ENCODE results near the gene MVD. TPM values are rescaled to one million over a fixed set of nuclear protein-coding genes. Genes with fewer than 3 reads are reported as not detected.

Gene MVD
- polyA plus RNA-seq, 4 donors: 28.4 to 115 (median 34.9) TPM

- WGBS, 3 donors: 79 to 87% (median 83%) methylated on average over 38 to 39 of the region's 39 CpGs
- H3K27ac ChIP-seq (ENCODE audit: low read depth in 1 of 3, low read length in 2 of 3): no peak overlapping the region
- H3K4me1 ChIP-seq (ENCODE audit: control insufficient read depth in 3 of 3, insufficient read depth in 2 of 3, low read depth in 1 of 3, low read length in 2 of 3): peaks cover 0 to 2% (median 0%) of the 10 kb centered on the region in 3 donors
- peaks cover 4 to 35% (median 7%) of the 10 kb centered on the region in 3 donors for H3K36me3 ChIP-seq (ENCODE audit: control insufficient read depth in 3 of 3, insufficient read depth in 2 of 3, low read depth in 1 of 3, low read length in 3 of 3)
- H3K27me3 ChIP-seq (ENCODE audit: control insufficient read depth in 3 of 3, insufficient read depth in 3 of 3, low read length in 3 of 3): peaks cover 0 to 8% (median 0%) of the 10 kb centered on the region in 3 donors
- no peak for FAIRE-seq
- H3K9me3 ChIP-seq (ENCODE audit: control insufficient read depth in 2 of 2, insufficient read depth in 1 of 2, low read depth in 1 of 2, low read length in 1 of 2): no peaks in the 10 kb centered on the region
- DNase-seq: no peak
- no peak overlapping the region for H3K4me3 ChIP-seq (ENCODE audit: low read depth in 1 of 3, low read length in 3 of 3)
These were observed 30.7 kb upstream of the MVD start for GRCh38 chr16:88693420-88694177.

GRCh38 chr16:88692861-88693260, 30.0 kb upstream of the MVD start:
- H3K4me3 ChIP-seq (ENCODE audit: low read depth in 1 of 3, low read length in 3 of 3): no peak overlapping the region
- H3K27me3 ChIP-seq (ENCODE audit: control insufficient read depth in 3 of 3, insufficient read depth in 3 of 3, low read length in 3 of 3): peaks cover 0 to 12% (median 0%) of the 10 kb centered on the region in 3 donors
- H3K9me3 ChIP-seq (ENCODE audit: control insufficient read depth in 2 of 2, insufficient read depth in 1 of 2, low read depth in 1 of 2, low read length in 1 of 2): no peaks in the 10 kb centered on the region
- peak overlapping the region in 1 of 3 donors; percentile 27 for H3K27ac ChIP-seq (ENCODE audit: low read depth in 1 of 3, low read length in 2 of 3)
- DNase-seq (no peak), FAIRE-seq (no peak)
- peaks cover 4 to 27% (median 7%) of the 10 kb centered on the region in 3 donors for H3K36me3 ChIP-seq (ENCODE audit: control insufficient read depth in 3 of 3, insufficient read depth in 2 of 3, low read depth in 1 of 3, low read length in 3 of 3)
- 73 to 85% (median 77%) methylated on average over 10 of the region's 10 CpGs for WGBS, 3 donors
- H3K4me1 ChIP-seq (ENCODE audit: control insufficient read depth in 3 of 3, insufficient read depth in 2 of 3, low read depth in 1 of 3, low read length in 2 of 3): peaks cover 0 to 9% (median 1%) of the 10 kb centered on the region in 3 donors

- no peak overlapping the region for H3K4me3 ChIP-seq (ENCODE audit: low read depth in 1 of 3, low read length in 3 of 3)
- H3K9me3 ChIP-seq (ENCODE audit: control insufficient read depth in 2 of 2, insufficient read depth in 1 of 2, low read depth in 1 of 2, low read length in 1 of 2): no peaks in the 10 kb centered on the region
- 25 to 61% (median 38%) methylated on average over 24 to 26 of the region's 26 CpGs for WGBS, 3 donors
- peak in 1 of 2 donors; percentile 32 for DNase-seq
- H3K4me1 ChIP-seq (ENCODE audit: control insufficient read depth in 3 of 3, insufficient read depth in 2 of 3, low read depth in 1 of 3, low read length in 2 of 3): peaks cover 0 to 17% (median 2%) of the 10 kb centered on the region in 3 donors
- H3K27ac ChIP-seq (ENCODE audit: low read depth in 1 of 3, low read length in 2 of 3): peak overlapping the region in 1 of 3 donors; percentile 7
- peaks cover under 1 to 19% (median 4%) of the 10 kb centered on the region in 3 donors for H3K36me3 ChIP-seq (ENCODE audit: control insufficient read depth in 3 of 3, insufficient read depth in 2 of 3, low read depth in 1 of 3, low read length in 3 of 3)
- H3K27me3 ChIP-seq (ENCODE audit: control insufficient read depth in 3 of 3, insufficient read depth in 3 of 3, low read length in 3 of 3): peaks cover 0 to 12% (median 0%) of the 10 kb centered on the region in 3 donors
- FAIRE-seq: no peak
These were observed 29.2 kb upstream of the MVD start for GRCh38 chr16:88691924-88692560.

- peaks cover 0 to 16% (median 0%) of the 10 kb centered on the region in 3 donors for H3K27me3 ChIP-seq (ENCODE audit: control insufficient read depth in 3 of 3, insufficient read depth in 3 of 3, low read length in 3 of 3)
- peaks cover 2 to 23% (median 5%) of the 10 kb centered on the region in 3 donors for H3K4me1 ChIP-seq (ENCODE audit: control insufficient read depth in 3 of 3, insufficient read depth in 2 of 3, low read depth in 1 of 3, low read length in 2 of 3)
- WGBS, 3 donors: 83 to 91% (median 89%) methylated on average over 33 of the region's 33 CpGs
- H3K9me3 ChIP-seq (ENCODE audit: control insufficient read depth in 2 of 2, insufficient read depth in 1 of 2, low read depth in 1 of 2, low read length in 1 of 2): no peaks in the 10 kb centered on the region
- no peak overlapping the region for H3K27ac ChIP-seq (ENCODE audit: low read depth in 1 of 3, low read length in 2 of 3)
- peaks cover 0 to 12% (median 0%) of the 10 kb centered on the region in 3 donors for H3K36me3 ChIP-seq (ENCODE audit: control insufficient read depth in 3 of 3, insufficient read depth in 2 of 3, low read depth in 1 of 3, low read length in 3 of 3)
- H3K4me3 ChIP-seq (ENCODE audit: low read depth in 1 of 3, low read length in 3 of 3): no peak overlapping the region
- DNase-seq (no peak), FAIRE-seq (no peak)
These were observed 28.4 kb upstream of the MVD start for GRCh38 chr16:88691129-88691813.

GRCh38 chr16:88690341-88691128, 27.6 kb upstream of the MVD start:
- FAIRE-seq (no peak), DNase-seq (no peak)
- H3K27ac ChIP-seq (ENCODE audit: low read depth in 1 of 3, low read length in 2 of 3): no peak overlapping the region
- no peak overlapping the region for H3K4me3 ChIP-seq (ENCODE audit: low read depth in 1 of 3, low read length in 3 of 3)
- peaks cover 2 to 29% (median 5%) of the 10 kb centered on the region in 3 donors for H3K4me1 ChIP-seq (ENCODE audit: control insufficient read depth in 3 of 3, insufficient read depth in 2 of 3, low read depth in 1 of 3, low read length in 2 of 3)
- peaks cover 0 to 5% (median 0%) of the 10 kb centered on the region in 3 donors for H3K36me3 ChIP-seq (ENCODE audit: control insufficient read depth in 3 of 3, insufficient read depth in 2 of 3, low read depth in 1 of 3, low read length in 3 of 3)
- WGBS, 3 donors: 82 to 83% (median 83%) methylated on average over 21 of the region's 21 CpGs
- H3K9me3 ChIP-seq (ENCODE audit: control insufficient read depth in 2 of 2, insufficient read depth in 1 of 2, low read depth in 1 of 2, low read length in 1 of 2): no peaks in the 10 kb centered on the region
- H3K27me3 ChIP-seq (ENCODE audit: control insufficient read depth in 3 of 3, insufficient read depth in 3 of 3, low read length in 3 of 3): peaks cover 0 to 23% (median 0%) of the 10 kb centered on the region in 3 donors

- WGBS, 3 donors: 16 to 42% (median 29%) methylated on average over 27 to 28 of the region's 28 CpGs
- no peaks in the 10 kb centered on the region for H3K9me3 ChIP-seq (ENCODE audit: control insufficient read depth in 2 of 2, insufficient read depth in 1 of 2, low read depth in 1 of 2, low read length in 1 of 2)
- no peak overlapping the region for H3K4me3 ChIP-seq (ENCODE audit: low read depth in 1 of 3, low read length in 3 of 3)
- no peak for FAIRE-seq
- H3K36me3 ChIP-seq (ENCODE audit: control insufficient read depth in 3 of 3, insufficient read depth in 2 of 3, low read depth in 1 of 3, low read length in 3 of 3): no peaks in the 10 kb centered on the region
- peaks cover 0 to 44% (median 2%) of the 10 kb centered on the region in 3 donors for H3K27me3 ChIP-seq (ENCODE audit: control insufficient read depth in 3 of 3, insufficient read depth in 3 of 3, low read length in 3 of 3)
- H3K4me1 ChIP-seq (ENCODE audit: control insufficient read depth in 3 of 3, insufficient read depth in 2 of 3, low read depth in 1 of 3, low read length in 2 of 3): peaks cover 2 to 38% (median 5%) of the 10 kb centered on the region in 3 donors
- peak overlapping the region in 1 of 3 donors; percentile 58 for H3K27ac ChIP-seq (ENCODE audit: low read depth in 1 of 3, low read length in 2 of 3)
- DNase-seq: peak; percentile 77
These were observed 25.3 kb upstream of the MVD start for GRCh38 chr16:88688013-88688778.

GRCh38 chr16:88687676-88688012, 24.8 kb upstream of the MVD start:
- H3K27ac ChIP-seq (ENCODE audit: low read depth in 1 of 3, low read length in 2 of 3): peak overlapping the region in 1 of 3 donors; percentile 58
- H3K36me3 ChIP-seq (ENCODE audit: control insufficient read depth in 3 of 3, insufficient read depth in 2 of 3, low read depth in 1 of 3, low read length in 3 of 3): no peaks in the 10 kb centered on the region
- H3K9me3 ChIP-seq (ENCODE audit: control insufficient read depth in 2 of 2, insufficient read depth in 1 of 2, low read depth in 1 of 2, low read length in 1 of 2): no peaks in the 10 kb centered on the region
- 23 to 62% (median 55%) methylated on average over 3 of the region's 3 CpGs for WGBS, 3 donors
- H3K27me3 ChIP-seq (ENCODE audit: control insufficient read depth in 3 of 3, insufficient read depth in 3 of 3, low read length in 3 of 3): peaks cover 0 to 44% (median 2%) of the 10 kb centered on the region in 3 donors
- H3K4me1 ChIP-seq (ENCODE audit: control insufficient read depth in 3 of 3, insufficient read depth in 2 of 3, low read depth in 1 of 3, low read length in 2 of 3): peaks cover 2 to 38% (median 5%) of the 10 kb centered on the region in 3 donors
- H3K4me3 ChIP-seq (ENCODE audit: low read depth in 1 of 3, low read length in 3 of 3): no peak overlapping the region
- DNase-seq: no peak
- no peak for FAIRE-seq
